Stimulated activated CD4-positive, alpha-beta T cell treated with anti-CD3 and anti-CD28 coated beads, Interleukin-2, amount 100 ng/mL, for 4 hours (primary cell): Measurements from ENCODE around the gene MACF1.

Experiments used
- DNase-seq: peaks from one replicate; pipeline ENCODE4 v3.0.0-alpha.2; 2020; ENCODE audit warnings: low read depth

Gene MACF1

GRCh38 chr1:39393645-39394044 lies 189.2 kb downstream of the MACF1 start:
- no peak for DNase-seq

DNA sequence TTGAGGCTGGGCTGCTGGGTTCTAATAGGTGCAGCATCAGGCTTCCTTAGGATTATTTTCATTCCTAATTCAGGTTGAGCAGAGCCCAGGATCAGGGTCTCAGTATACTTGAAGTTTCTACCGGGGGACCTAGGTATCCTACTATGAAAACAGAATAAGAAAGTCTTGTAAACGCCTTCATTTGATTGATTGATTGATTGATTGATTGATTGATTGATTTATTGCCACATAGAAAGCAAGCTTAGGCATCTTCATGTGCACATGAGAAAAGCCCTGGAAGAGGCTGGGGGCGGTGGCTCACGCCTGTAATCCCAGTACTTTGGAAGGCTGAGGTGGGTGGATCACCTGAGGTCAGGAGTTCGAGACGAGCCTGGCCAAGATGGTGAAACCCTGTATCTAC lies 189.6 kb downstream of the MACF1 start:
- DNase-seq: no peak

GRCh38 chr1:39394598-39394997 lies 190.1 kb downstream of the MACF1 start:
- peak; percentile 19 for DNase-seq

DNA sequence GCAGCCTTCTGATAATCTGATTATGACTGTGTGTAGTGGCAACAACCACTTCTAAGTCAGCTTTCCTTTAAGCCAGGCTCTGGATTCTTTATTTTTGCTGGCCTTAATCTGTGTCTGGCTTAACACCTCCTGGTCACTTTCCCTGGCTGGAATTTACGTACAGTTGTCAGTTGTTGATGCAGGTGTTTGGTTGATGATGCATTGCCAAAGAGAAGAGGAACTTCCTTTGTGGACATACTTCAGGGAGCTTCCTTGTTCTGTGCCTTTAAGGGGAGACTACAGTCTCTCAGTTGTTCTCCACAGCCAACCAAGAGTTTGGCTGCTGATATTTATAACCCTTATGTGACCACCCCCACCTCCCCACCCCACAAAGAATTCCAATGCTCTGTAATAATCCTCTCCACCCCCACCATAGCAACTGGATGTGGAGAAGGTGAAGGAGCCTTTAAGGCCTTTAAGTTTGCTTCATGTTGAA lies 190.9 kb downstream of the MACF1 start:
- no peak for DNase-seq

GRCh38 chr1:39396671-39397070 lies 192.2 kb downstream of the MACF1 start:
- DNase-seq: no peak

GRCh38 chr1:39397487-39397886 lies 193.0 kb downstream of the MACF1 start:
- no peak for DNase-seq

DNA sequence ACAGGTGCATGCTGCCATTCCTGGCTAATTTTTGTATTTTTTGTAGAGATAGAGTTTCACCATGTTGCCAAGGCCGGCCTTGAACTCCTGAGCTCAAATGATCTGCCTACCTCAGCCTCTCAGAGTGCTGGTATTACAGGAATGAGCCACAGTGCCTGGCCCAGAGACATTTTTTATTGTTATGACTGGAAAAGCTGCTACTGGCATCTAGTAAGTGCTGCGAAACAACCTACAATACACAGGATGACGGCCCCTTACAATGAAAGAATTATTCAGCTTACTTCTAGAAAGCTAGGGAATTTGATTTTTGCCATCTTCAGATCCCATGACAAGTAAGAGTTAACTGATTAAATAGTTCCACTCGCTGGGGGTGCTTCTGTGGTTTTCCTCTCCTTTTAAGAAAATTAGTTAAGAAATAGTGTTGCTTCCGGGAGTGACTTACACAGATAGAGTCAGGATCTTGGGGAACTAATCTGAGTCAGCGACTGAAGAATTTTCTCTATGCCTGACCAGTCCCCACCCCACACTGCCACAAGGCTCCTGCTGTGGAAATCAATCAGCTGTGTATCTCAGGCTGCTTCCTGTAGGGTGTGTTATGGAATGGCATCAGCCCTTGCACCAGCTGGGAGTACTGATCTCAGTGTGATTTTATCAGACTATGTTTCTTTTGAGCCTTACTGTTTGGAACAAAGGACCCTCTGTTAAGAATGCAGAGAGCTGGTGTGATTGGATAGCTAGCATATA lies 194.0 kb downstream of the MACF1 start:
- DNase-seq: peak; percentile 28

DNA sequence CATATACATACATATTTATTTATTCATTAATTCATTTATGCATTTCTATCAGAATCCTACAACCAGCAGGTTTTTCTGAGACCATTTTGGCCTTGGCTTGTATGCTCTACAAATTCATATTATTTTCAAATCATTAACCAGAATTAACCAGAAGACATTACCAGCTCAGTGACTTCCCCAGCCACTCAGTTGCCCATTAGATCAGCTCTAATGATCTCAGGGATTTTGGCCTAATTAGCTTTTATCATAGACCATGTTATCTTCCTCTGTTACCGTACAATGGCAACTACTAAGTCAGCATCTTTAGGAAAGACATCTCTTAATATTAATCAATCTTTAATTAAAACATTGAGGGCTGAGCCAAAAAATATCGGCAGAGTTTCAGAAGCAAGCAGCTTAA lies 196.6 kb downstream of the MACF1 start:
- no peak for DNase-seq

DNA sequence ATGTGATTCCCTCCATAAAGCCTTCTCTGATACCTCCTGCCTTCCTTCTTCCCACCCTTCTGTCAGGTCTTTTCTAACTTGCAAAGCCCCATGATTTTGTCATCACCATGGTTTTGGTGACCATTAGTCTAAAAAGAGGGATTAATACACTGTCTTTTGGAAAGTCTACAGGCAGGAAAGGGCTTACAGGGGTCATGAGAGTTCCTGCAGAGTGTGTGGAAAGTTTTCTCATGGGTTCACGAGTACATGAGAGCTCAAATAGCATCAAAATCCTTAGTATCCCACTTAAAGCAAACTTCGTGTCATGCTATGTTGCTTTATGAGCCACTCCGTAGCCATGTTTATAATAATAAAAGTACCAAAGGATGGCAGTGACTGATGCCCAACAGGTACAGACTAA lies 200.4 kb downstream of the MACF1 start:
- DNase-seq: no peak

DNA sequence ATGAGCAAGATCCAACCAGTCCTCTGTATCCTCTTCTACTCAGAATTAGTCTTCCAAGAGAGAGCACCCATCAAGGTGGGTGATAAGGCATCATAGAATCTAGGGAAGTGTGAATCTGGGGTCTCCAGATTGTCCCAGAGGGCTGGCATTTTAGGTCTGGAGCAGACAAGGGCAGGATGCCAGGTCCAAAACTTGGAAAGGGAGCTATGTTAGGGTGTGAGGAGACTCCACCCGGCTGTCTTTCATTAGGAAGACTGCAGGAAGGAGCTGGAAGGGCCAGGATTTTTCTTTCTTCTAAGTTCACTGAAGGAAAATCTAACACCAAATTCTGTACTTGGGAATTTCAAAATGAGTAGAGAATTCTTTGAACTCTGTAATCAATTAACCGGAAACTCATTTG lies 200.9 kb downstream of the MACF1 start:
- DNase-seq: no peak

GRCh38 chr1:39406533-39407450 lies 202.3 kb downstream of the MACF1 start:
- DNase-seq: no peak

DNA sequence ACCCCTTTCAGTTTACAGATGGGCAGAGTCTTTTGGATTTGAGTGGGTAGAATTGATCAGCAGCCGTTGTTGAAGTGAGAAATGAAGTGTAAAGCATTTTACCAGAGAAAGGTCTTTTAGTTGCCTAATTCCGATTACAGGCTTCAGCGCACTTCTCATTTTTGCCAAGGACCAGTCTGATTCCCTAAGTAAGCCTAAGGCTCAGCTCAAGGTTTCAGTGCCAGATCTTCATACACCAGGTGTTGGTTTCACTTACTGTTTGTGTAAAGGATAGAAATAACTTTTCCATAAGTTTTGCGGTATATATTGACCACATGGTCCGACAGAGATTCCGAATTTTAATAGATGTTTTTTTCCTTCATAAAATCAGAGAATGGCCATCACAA lies 203.0 kb downstream of the MACF1 start:
- no peak for DNase-seq

- DNase-seq: no peak
These were observed 203.6 kb downstream of the MACF1 start for GRCh38 chr1:39407896-39408640.

DNA sequence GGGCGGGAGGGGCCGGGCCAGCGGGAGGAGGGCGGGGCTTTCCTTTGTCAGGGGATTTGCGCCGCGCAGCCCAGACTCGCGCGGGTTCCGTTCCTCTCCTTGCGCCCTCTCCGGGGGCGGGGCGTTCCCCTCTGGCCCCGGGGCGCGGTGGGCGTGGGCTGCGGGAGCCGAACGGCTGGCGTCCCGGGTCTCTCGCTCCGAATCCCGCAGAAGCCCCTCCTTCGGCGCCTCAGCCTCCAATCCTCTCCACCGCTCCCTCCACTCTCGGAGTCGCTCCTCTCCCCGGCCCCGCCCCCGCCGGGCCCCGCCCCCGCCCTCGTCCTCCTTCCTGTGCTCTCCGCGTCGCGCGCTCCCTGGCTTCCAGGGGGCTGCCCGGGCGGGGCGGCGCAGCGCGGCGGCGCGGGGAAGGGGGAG lies 204.2 kb downstream of the MACF1 start:
- peak; percentile 71 for DNase-seq

DNA sequence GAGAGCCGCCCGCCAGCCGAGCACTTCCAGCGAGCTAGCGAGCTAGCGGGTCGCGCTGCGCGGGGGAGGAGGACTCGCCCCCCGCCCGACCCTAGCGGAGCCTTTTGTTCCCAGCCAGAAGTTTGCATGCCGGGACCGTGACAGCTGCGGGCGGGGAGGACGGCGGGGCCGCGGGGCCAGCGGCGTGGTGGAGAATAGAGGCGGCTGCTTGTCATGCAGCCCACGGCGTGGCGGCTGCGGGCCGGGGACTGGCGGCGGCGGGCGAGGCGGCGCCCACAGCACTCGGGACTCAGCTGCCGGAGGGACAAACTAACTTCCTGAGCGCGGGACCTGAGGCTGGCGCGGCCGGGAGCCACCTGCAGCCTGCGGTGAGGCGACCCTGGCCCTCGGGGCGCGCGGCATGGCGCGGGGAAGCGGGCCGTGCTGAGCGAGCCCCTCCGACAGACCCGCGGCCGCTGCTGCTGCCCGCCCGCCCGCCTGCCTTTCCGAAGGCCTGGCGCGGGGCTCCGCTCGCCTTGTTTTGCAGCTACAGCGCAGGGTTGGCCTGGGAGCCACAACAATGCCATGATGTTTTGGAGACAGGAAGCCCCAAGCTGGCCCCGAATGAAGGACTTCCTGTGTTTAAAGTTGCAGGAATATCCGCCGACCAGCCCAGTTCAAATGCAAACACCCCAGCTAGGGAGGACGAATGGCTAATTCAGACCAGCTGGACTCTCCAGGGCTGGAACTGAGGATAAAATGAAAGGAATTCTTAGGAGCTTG lies 204.7 kb downstream of the MACF1 start:
- no peak for DNase-seq

DNA sequence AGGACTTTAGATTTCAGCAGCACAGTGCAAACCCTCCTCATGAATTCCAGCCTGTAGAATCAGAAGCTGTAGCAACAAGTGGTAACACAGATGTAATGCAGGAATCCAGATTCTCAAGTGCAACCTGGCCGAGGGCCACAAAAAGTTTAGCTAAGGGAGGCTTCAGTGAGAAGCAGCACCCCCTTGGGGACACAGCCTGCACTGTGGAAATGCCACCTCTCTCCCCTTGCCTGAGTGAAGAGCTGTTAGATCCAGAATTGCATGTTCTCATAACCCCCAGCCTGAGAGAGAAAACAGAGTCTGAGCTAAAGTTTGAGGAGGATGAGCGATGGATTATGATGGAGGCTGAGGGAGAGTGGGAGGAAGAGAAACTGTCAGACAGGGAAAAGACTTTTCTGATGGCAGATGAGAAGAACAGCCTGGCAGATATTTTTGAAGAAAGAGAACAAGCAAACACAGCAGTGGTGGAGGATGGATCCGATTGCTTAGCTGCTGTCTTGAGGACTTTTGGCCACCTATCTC lies 206.5 kb downstream of the MACF1 start:
- DNase-seq: peak; percentile 48

DNA sequence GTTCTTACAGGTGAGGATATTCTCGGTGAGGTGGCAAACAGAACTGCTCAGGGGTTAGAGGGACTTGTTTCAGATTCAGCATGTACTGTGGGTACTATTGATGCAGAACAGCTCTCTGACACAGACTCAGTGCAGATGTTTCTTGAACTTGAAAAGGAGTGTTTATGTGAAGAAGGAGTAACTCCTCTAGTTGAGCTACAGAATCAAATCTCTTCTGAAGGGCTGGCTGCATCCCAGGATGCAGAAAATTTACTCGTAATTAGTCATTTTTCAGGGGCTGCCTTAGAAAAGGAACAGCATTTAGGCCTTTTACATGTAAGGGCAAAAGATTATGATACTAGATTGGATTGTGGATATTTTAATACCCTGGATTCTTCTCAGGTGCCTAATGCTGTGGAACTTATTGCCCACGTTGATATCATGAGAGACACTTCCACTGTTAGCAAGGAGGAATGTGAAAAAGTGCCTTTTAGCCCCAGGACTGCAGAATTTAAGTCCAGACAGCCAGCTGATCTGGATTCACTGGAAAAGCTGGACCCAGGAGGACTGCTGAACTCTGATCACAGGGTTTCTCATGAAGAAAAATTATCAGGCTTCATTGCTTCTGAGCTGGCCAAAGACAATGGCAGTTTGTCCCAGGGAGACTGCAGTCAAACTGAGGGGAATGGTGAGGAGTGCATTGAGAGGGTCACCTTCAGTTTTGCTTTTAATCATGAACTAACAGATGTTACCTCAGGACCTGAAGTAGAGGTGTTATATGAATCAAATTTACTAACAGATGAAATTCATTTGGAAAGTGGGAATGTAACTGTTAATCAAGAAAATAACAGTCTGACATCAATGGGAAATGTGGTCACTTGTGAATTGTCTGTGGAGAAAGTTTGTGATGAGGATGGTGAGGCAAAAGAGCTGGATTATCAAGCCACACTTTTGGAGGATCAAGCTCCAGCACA lies 207.3 kb downstream of the MACF1 start:
- no peak for DNase-seq

- no peak for DNase-seq
These were observed 208.4 kb downstream of the MACF1 start for GRCh38 chr1:39412892-39413291.

DNA sequence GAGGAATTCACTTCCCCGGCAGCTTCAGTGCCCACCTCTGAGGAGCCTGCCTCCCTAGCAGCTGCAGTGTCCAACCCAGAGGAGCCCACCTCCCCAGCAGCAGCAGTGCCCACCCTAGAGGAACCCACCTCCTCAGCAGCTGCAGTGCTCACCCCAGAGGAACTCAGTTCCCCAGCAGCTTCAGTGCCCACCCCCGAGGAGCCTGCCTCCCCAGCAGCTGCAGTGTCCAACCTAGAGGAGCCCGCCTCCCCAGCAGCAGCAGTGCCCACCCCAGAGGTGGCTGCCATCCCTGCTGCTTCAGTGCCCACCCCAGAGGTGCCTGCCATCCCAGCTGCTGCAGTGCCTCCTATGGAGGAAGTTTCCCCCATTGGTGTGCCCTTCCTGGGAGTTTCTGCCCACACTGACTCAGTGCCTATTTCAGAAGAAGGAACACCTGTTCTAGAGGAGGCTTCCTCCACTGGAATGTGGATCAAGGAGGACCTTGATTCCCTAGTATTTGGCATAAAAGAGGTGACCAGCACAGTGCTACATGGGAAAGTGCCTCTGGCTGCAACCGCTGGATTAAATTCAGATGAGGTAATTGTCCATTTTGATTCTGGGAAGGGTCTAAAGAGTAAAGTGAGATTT lies 209.5 kb downstream of the MACF1 start:
- DNase-seq: no peak

- no peak for DNase-seq
These were observed 211.1 kb downstream of the MACF1 start for GRCh38 chr1:39415553-39415952.
